Kidney (tissue), 14 donors: ENCODE data around the gene EIF4G3. TPM values are rescaled to one million over a fixed set of nuclear protein-coding genes. Genes with fewer than 3 reads are reported as not detected.

Experiments used
- DNase-seq, 5 donors: peaks; one replicate each; pipeline ENCODE4 v3.0.0-alpha.2; 2013 to 2020
- FAIRE-seq: peaks from 2 replicates; lab custom pipeline; 2012; peaks lifted over from hg19 to GRCh38; lab: Jason Lieb, UNC
- H3K27ac ChIP-seq, 2 donors: one replicate each; pipeline ENCODE4 v1.7.0; 2013; ENCODE audit warnings: low read depth in 2 of 2, low read length in 2 of 2, inconsistent platforms in 1 of 2
- H3K27me3 ChIP-seq: one replicate; pipeline ENCODE4 v1.7.1; 2013; ENCODE audit warnings: low read length, inconsistent platforms; ENCODE audit not compliant: control insufficient read depth, insufficient read depth
- H3K36me3 ChIP-seq, 3 donors: one replicate each; pipeline versions ENCODE4 v1.7.0 to v1.7.1; 2013; ENCODE audit warnings: low read length in 3 of 3, control low read depth in 1 of 3, inconsistent platforms in 1 of 3; ENCODE audit not compliant: insufficient read depth in 3 of 3, control insufficient read depth in 2 of 3
- H3K4me1 ChIP-seq, 3 donors: one replicate each; pipeline versions ENCODE4 v1.7.0 to v1.7.1; 2013; ENCODE audit warnings: low read length in 3 of 3, inconsistent platforms in 1 of 3, low read depth in 1 of 3; ENCODE audit not compliant: control insufficient read depth in 2 of 3, insufficient read depth in 2 of 3
- H3K4me3 ChIP-seq, 3 donors: one replicate each; pipeline versions ENCODE4 v1.7.0 to v1.8.1; 2013; ENCODE audit warnings: low read length in 3 of 3, control low read depth in 1 of 3, inconsistent platforms in 1 of 3
- H3K9ac ChIP-seq, 3 donors: one replicate each; pipeline versions ENCODE4 v1.7.0 to v1.7.1; 2013; ENCODE audit warnings: low read length in 3 of 3, control low read depth in 1 of 3, inconsistent platforms in 1 of 3
- H3K9me3 ChIP-seq, 3 donors: one replicate each; pipeline versions ENCODE4 v1.7.0 to v1.7.1; 2013; ENCODE audit warnings: low read length in 3 of 3, control low read depth in 1 of 3, inconsistent platforms in 1 of 3; ENCODE audit not compliant: control insufficient read depth in 2 of 3, insufficient read depth in 1 of 3
- CTCF ChIP-seq: IDR thresholded peaks from 3 replicates; pipeline ENCODE4 v1.5.1; 2012; ENCODE audit warnings: mild to moderate bottlenecking, moderate library complexity, borderline replicate concordance; ENCODE audit not compliant: insufficient read depth; ENCODE audit errors: extremely low read depth
- intact Hi-C: fragments of 100-400 bp; cut with DNase I; formaldehyde crosslinking; loops from one replicate; pipeline ENCODE4 v1.11.1; 2022
- polyA plus RNA-seq: library from polyadenylated mRNA; stranded (reverse); fragments of 350-450 nt; fragmentation: Illumina TruSeq; extraction: RNeasy Lipid Tissue Mini Kit (QIAGEN cat#74804); gene quantifications from one replicate; pipeline ENCODE4 v1.2.3, GENCODE V29; 2014; ENCODE audit warnings: low read depth, low replicate concordance; ENCODE audit not compliant: insufficient read depth
- total RNA-seq: library from RNA; stranded (reverse); fragmentation: NEBNext Ultra II Directional; extraction: Animal tissue kit (Norgen Biotek cat#: 25700); gene quantifications from one replicate; pipeline ENCODE4 v1.2.1, GENCODE V29; 2021
- donor health status: control.
- donor health status: control.
- donor health status: control.
- donor health status: control.
- donor health status: control.
- donor health status: DM: yes; HTN: yes; CAD: no.
- donor health status: Normal renal cell carcinoma (clear cell type).

Gene EIF4G3
- total and polyA plus RNA-seq, 2 donors from 2014 or later = 14.8 to 61.6 TPM

GRCh38 chr1:20950679-20951078 is 226.0 kb downstream of the EIF4G3 start:
- H3K27me3 ChIP-seq = no peaks in the 10 kb centered on the region
- H3K9me3 ChIP-seq = no peaks in the 10 kb centered on the region
- DNase-seq (no peak), FAIRE-seq (no peak)
- H3K9ac ChIP-seq = no peak overlapping the region
- TF ChIP-seq CTCF = no peak
- H3K4me3 ChIP-seq = no peak overlapping the region
- H3K27ac ChIP-seq = no peak overlapping the region
- no peaks in the 10 kb centered on the region for H3K4me1 ChIP-seq
- intact Hi-C loops = no loop called here
- H3K36me3 ChIP-seq = no peaks in the 10 kb centered on the region

- intact Hi-C loops = no loop called here
- no peak for FAIRE-seq
- DNase-seq = no peak
- H3K4me3 ChIP-seq = no peak overlapping the region
- no peak overlapping the region for H3K27ac ChIP-seq
- H3K27me3 ChIP-seq = no peaks in the 10 kb centered on the region
- no peaks in the 10 kb centered on the region for H3K36me3 ChIP-seq
- no peaks in the 10 kb centered on the region for H3K9me3 ChIP-seq
- TF ChIP-seq CTCF = no peak
- H3K9ac ChIP-seq = no peak overlapping the region
- no peaks in the 10 kb centered on the region for H3K4me1 ChIP-seq
These were observed 226.7 kb downstream of the EIF4G3 start for GRCh38 chr1:20949871-20950590.

GRCh38 chr1:20948101-20948500 is 228.6 kb downstream of the EIF4G3 start:
- intact Hi-C loops = no loop called here
- Histone ChIP-seq H3K9ac (no peak overlapping the region), H3K4me1 (no peaks in the 10 kb centered on the region), H3K27me3 (no peaks in the 10 kb centered on the region), H3K36me3 (no peaks in the 10 kb centered on the region), H3K27ac (no peak overlapping the region), H3K9me3 (no peaks in the 10 kb centered on the region), H3K4me3 (no peak overlapping the region)
- FAIRE-seq = no peak
- no peak for DNase-seq
- TF ChIP-seq CTCF = no peak

GRCh38 chr1:20947409-20947808 is 229.3 kb downstream of the EIF4G3 start:
- TF ChIP-seq CTCF = no peak
- DNase-seq (no peak), FAIRE-seq (no peak)
- intact Hi-C loops = no loop called here
- no peaks in the 10 kb centered on the region for H3K27me3 ChIP-seq
- no peaks in the 10 kb centered on the region for H3K4me1 ChIP-seq
- H3K9me3 ChIP-seq = no peaks in the 10 kb centered on the region
- no peaks in the 10 kb centered on the region for H3K36me3 ChIP-seq
- no peak overlapping the region for H3K9ac ChIP-seq
- H3K27ac ChIP-seq = no peak overlapping the region
- H3K4me3 ChIP-seq = no peak overlapping the region
